Measurements from ENCODE around the gene CLEC16A.

GRCh38 chr16:10936272-10936984 lies 7.9 kb upstream of the CLEC16A start:
- TF ChIP-seq, protein P1, sequence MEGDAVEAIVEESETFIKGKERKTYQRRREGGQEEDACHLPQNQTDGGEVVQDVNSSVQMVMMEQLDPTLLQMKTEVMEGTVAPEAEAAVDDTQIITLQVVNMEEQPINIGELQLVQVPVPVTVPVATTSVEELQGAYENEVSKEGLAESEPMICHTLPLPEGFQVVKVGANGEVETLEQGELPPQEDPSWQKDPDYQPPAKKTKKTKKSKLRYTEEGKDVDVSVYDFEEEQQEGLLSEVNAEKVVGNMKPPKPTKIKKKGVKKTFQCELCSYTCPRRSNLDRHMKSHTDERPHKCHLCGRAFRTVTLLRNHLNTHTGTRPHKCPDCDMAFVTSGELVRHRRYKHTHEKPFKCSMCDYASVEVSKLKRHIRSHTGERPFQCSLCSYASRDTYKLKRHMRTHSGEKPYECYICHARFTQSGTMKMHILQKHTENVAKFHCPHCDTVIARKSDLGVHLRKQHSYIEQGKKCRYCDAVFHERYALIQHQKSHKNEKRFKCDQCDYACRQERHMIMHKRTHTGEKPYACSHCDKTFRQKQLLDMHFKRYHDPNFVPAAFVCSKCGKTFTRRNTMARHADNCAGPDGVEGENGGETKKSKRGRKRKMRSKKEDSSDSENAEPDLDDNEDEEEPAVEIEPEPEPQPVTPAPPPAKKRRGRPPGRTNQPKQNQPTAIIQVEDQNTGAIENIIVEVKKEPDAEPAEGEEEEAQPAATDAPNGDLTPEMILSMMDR (IDR thresholded peaks at IDR 0.05; ENCODE audit: borderline replicate concordance, extremely low read depth, low read length, poor library complexity, severe bottlenecking): no peak
- TF ChIP-seq EZH2 (IDR thresholded peaks at IDR 0.05; ENCODE audit: borderline replicate concordance, low read depth, low read length, severe bottlenecking): no peak
